ENCODE data around the gene FCN1.

The FCN1 gene

DNA sequence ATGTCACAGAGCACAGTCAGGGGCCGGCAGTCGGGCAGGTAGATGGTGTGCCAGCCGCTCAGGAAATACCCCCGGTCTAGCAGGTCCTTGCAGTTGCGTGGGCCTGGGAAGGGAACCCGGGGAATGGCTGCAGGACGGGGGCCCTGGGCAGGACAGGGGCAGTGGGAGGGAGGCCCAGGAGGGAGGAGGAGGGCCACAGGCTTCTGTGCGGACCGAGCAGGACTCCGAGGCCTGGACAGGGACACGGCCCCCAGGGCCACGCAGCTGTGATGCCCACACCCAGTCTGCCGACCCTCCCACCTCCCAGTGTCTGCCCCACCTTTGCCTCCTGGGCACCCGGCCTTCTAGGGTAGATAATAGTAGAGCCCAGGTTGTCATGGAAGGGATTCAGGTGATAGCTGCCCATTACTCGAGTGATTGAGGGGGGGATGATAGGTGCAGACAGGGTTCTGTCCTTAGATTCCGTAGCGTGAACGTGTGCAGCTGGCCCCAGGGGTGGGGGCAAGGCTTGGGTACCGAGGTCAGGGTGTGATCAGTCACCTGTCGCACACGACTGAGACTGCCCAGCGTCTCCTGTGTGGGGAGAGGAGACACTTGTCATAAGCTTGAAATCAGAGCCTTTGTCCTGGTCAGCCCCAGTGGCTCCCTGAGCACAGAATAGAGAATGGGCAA, 4.5 kb downstream of the FCN1 start:
- FAIRE-seq, result no peak

DNA sequence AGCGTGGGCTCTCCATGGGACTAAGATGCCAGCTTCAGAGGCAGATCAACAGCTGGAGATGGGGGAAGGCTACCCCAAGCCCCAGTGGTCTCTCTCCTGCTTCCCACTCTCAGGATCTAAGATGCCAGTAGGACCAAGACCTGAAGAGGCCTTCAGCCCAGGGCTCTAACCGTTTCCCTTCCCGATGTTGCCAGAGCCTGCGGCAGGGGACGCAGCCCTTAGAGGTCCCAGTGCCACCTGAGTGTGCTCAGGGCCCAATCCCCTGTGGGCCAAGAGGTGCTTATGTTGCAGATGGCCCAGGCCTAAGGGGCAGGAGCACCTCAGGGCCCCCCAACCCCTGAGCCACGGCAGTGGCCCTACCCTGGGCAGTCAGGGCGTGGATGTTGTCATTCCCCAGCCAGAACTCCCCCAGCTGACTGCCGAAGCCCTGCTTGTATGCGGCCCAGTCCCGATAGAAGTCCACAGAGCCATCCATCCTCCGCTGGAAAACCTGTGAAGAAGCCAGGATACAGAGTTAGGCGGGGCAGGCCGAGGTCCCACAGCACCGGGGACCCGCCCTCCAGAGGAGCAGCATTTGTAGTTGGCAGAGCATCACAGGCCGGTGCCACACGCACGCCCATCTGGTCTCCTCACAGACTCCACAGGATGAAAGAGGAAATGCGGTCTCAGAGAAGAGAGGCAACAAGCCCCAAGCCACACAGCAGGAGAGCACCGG, 5.4 kb downstream of the FCN1 start:
- no peak for FAIRE-seq

GRCh38 chr9:134909511-134910481, 7.9 kb downstream of the FCN1 start:
- FAIRE-seq, result no peak

GRCh38 chr9:134908524-134909309, 9.0 kb downstream of the FCN1 start:
- FAIRE-seq, result no peak

DNA sequence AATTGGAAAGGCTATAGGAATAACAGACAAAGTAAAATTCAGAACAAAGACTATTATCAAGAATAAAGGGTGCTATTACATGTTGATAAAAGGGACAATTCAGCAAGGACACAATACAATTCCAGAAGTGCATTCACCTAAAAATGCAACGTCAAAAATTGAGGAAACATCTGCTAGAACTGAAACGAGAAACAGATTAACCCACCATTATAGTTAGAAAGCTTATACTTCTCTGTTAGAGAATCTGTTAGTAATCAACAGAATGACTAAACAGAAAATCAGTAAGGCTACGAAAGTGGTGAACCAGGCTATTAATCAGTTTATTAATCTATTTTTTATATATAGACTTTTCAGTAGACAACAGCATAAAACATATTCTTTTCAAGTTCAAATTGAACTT, 14.8 kb downstream of the FCN1 start:
- no peak for FAIRE-seq

GRCh38 chr9:134899818-134900217, 17.9 kb downstream of the FCN1 start:
- FAIRE-seq, result no peak

- no peak for FAIRE-seq
These were observed 18.5 kb downstream of the FCN1 start for GRCh38 chr9:134899168-134899567.

- no peak for FAIRE-seq
These were observed 19.4 kb downstream of the FCN1 start for GRCh38 chr9:134898319-134898718.

- no peak for FAIRE-seq
These were observed 20.0 kb downstream of the FCN1 start for GRCh38 chr9:134897584-134898170.

- no peak for FAIRE-seq
These were observed 20.7 kb downstream of the FCN1 start for GRCh38 chr9:134896834-134897583.

DNA sequence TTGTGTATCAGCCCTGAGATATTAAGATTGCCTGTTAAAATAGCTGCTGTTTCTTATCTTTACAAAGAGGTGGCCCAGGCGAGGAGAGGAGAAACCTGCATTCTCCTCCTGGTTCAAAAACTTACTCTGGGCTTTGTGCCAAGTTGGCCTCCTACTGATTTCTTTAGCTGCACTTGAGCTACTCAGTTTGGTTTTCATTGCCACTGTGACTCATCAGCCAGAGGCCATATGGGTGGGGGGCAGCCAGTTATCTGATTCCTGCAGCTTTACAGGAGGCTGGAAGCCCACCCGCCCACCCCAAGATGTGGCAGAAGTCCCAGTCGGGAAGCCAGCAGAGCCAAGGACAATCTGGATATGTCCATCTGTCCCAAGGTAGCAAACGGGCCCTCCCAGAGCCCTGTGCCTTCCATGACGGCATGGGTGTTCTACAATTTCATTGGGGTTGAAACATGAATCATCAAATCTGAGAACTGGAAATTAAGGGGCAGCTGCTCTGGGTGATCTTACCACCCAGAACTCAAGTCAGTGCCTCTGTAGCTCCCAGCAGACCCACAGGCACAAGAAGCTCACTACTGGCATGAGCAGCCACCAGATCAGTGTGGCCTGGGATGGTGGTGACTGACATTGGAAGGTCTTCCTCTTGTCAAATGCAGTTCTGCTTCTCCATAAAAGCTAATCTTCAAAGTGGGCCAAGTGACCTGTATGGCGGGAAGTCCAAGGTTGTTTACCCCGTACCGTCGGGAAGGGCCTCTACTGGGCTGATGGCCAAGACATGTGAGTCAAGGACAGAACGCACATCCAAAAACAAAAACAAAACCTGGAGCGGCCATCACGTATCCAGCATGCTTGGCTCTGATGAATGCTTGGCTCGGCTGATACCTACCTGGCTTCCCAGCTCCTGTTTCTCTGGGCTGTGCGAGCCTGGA, 21.5 kb downstream of the FCN1 start:
- FAIRE-seq, result no peak

GRCh38 chr9:134895567-134895907, 22.2 kb downstream of the FCN1 start:
- no peak for FAIRE-seq

GRCh38 chr9:134895097-134895496, 22.6 kb downstream of the FCN1 start:
- no peak for FAIRE-seq

- no peak for FAIRE-seq
These were observed 23.4 kb downstream of the FCN1 start for GRCh38 chr9:134894136-134894860.

DNA sequence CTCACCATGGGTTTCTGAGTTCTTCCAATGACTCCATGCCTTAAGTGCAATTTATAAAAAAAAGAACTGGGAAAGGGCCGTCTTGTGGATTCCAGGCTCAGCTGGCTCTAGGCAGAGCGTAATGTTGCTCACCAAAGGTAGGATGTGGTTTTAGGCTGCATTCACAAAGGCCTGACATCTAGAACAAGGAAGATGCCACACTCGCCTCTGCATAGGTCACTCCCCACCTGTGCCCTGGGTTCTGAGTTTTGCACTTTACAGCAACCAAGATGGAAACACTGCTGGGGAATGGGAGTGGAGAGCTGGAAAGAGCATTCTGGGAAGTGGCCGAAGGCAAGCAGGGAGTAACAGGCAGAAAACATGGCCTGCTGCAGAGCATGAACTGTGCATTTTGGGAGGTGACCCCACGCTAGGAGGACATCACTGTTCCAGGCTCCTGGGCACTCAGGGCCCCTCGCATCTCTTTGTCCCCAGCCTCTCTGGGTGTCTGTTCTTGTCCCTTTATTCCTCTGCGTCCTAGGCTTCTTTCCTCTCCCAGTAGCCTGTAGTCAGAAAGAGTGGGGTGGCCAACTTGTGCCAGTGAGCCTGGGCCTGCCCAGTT, 24.8 kb downstream of the FCN1 start:
- FAIRE-seq, result no peak

DNA sequence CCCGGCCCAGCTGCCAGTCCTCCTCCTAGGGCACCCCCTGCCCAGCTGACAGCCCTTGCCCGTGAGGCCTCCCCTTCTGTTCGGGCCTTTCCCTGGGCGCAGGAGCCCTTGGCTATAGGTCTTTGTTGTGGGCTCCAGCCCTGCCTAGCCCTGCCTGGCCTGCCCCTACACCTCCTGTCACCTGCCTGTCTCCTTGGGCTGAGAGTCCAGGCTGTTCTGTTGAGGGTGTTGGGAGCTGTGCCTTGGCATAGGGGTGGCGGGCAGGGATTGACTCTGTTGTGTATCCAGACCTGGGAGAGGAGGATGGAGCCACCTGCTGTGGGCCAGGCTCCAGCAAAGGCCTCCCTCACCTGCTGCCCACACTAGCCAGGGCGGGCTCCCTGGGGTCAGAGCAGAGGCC, 25.5 kb downstream of the FCN1 start:
- no peak for FAIRE-seq

GRCh38 chr9:134891713-134892112, 26.0 kb downstream of the FCN1 start:
- FAIRE-seq, result no peak

GRCh38 chr9:134891053-134891452, 26.7 kb downstream of the FCN1 start:
- no peak for FAIRE-seq

DNA sequence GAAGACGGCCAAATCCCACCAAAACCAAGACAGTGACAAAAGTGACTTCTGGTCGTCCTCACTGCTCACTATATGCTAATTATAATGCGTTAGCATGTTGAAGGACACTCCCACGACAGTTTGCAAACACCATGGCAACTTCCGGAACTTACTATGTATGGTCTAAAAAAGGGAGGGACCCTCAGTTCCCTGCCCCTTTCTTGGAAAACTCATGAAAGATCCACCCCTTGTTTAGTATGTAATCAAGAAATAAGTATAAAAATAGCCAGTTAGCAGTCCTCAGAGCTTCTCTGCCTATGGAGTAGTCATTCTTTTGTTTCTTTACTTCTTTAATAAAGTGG, 27.6 kb downstream of the FCN1 start:
- FAIRE-seq, result no peak
